GDM1 (cell line): ENCODE data around the gene ILDR1.

ENCODE experiments used
- DNase-seq: peaks from one replicate; lab custom pipeline; 2025; lab: John Stamatoyannopoulos, UW

The ILDR1 gene

DNA sequence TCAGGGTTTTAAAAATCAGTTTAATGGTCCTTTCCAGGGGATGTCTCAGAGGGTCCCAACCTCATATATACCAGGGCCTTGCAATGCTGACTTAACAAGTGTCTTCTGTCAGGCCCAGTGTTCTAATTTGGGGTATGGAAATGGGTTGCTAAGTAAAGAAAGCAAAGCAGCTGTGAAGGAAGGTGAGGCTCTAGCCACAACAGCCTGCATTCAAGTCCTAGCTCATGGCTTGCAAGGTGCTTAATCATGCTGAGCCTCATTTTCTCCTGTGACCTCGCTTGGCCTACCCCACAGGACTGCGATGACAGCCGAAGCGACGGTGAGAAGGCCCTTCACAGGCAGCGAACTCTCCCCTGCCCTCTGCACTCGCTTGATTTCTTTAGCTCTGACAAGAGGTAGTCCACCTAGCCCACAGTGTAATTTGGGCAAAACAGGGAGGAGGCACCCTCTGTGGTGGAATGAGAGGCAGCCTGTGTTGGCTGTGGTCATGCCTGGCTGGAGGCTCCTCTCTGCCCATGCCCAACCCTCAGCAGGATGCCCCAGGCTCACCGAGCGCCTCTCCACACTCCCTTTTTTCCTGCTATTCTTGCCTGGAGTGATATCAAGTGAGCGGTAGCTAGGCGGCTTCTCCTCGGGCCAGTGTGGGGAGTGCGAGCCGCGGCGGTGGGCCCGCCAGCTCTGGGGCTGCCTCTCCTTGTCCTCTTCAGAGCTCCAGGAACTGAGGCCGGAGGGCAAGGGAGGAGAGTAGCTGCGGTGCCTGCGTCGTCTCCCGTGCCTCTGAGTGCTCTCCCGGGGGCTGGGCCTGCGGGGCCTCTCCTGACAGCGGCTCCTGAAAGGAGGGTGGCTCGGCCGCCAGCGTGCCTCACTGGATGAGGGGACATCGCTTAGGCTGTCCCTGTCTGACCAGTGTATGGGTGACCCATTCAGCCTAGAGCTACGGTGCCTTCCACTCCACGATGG is 29.2 kb downstream of the ILDR1 start:
- DNase-seq: peak; percentile 30

DNA sequence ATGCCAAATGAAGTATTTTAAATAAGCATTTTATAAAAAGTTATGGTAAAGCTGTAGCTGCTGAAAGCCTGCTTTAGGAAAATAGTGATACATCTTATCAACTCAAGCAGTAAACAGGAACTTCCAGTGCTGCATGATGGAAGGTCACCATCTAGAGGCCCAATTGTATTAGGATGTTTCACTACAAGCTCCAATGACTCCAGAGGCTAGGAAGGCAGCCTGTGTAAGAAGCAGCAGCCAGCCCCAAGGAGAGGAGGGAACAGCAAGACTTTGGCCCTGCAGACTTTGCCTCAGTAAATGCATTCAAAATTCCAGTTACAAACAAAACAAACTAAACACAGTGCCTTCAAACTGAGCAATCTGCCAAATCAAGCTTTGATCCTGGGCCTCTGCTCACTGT is 32.1 kb downstream of the ILDR1 start:
- no peak for DNase-seq

DNA sequence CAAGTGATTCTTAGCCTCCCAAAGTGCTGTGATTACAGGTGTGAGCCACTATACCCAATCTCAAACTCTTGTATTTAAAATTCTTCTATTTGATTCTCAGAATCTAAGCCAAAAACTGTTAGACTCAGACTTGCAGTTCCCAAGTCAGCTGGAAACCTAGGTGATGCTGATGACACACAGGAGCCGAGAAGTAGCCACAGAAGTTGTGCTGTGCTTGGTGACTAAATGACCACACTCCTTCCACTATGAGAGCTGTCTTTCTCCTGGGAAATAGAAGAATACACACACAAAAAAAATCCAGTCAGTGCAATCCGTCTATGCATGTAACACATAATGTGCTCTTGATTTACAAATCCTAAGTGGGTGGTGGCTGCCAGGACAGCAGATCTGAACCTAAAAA is 33.9 kb downstream of the ILDR1 start:
- DNase-seq: no peak

DNA sequence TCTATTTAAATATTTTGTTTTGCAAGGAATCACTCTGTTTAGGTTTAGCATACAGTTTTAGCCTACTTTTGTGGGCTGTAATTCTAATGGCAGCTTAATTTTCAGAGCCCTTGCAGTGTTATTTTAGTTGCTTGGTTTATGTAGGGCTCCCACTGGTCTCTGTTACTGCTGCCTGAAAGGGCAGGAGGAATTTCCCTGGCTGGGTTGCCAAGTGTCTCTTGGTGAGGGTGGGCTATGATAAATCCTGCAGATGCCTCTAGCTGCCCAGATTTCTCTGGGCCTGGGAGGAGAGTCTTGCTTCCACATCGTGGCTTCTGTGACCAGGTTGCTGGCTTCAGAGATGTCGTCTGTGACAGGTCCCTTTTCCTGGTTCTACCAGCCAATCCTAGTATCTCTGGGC is 36.2 kb downstream of the ILDR1 start:
- no peak for DNase-seq

DNA sequence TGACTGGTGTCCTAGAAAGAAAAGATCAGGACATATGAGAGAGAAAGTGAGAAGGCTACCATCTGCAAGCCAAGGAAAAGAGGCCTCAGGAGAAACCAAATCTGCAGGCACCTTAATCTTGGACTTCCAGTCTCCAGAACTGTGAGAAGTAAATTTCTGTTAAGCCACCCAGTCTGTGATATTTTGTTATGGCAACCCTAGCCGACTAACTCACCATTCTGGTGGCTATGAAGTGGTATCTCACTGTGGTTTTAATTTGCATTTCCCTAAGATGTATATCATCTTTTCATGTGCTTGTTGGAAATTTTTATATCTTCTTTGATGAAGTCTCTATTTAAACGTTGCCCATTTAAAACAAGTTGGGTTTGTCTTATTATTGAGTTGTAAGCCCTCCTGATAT is 40.6 kb downstream of the ILDR1 start:
- DNase-seq: no peak

DNA sequence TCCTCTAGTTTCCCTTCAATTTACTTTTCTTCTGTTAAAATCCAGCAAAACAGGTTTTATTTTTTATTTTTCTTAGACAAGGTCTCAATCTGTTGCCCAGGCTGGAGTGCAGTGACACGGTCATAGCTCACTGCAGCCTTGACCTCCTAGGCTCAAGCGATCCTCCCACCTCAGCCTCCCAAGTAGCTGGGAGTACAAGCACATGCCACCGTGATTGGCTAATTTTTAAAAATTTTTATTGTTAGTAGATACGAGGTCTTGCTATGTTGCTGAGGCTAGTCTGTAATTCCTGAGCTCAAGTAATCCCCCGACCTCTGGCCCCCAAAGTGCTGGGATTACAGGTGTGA is 41.6 kb downstream of the ILDR1 start:
- no peak for DNase-seq

DNA sequence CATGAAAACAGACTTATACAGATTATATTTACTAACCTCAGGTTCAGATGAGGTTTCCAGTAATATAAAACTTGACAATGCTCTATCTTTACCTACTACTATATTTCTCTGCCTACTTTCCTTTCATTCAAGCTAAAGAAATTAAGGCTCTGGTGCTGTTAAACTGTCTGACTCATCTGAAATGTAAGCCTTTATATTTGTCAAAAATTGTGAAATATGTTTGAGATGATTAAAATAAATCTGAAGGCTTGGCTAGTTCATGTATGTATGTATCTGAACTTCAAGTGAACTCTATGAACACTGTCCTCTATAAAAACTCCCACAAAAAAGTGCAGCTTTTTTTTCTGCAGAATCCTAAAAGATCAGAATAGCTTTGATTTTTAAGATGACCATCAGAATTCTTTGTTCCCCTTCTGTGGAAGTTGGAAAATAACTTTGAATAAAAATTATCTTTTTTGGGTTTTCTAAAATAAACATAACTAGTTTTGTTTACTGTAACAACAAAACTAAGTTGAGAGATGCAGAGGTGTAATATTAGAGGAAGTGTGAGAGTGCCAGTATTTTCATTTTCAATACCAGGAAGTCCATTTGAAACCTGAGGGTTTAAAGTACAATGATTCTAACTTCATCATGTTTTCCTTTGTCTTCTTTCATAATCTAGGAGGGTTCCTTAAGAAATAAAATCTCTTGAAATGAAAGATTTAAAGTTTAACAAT is 42.2 kb downstream of the ILDR1 start:
- DNase-seq: no peak

DNA sequence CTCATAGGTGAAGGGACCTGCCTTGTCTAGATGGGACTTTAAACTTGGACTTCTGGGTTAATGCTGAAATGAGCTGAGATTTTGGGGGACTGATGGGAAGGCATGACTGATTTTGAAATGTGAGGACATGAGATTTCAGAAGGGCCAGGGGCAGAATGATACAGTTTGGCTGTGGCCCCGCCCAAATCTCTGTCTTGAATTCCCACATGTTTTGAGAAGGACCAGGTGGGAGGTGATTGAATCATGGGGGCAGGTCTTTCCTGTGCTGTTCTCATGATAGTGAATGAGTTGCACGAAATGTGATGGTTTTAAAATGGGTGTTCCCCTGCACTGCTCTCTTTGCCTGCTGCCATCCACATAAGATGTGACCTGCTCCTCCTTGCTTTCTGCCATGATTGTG is 42.8 kb downstream of the ILDR1 start:
- DNase-seq: no peak

DNA sequence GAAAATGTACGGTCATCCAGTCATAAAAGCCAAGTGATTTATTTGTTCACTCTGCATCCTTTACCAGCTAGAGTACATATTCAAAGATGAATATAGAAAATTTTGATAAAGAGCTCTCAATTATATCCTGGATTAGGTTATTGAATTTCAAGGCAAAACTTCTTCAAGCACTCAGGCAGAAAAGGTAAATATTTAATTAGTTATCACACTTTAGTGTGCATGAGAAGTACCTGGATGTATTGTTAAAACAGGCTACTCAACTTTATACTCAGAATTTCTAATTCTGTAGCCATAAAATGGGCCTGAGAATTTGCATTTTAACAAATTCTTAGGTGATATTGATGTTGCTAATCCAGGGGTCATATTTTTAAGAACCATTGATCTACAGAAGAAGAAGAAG is 45.3 kb downstream of the ILDR1 start:
- DNase-seq: no peak

DNA sequence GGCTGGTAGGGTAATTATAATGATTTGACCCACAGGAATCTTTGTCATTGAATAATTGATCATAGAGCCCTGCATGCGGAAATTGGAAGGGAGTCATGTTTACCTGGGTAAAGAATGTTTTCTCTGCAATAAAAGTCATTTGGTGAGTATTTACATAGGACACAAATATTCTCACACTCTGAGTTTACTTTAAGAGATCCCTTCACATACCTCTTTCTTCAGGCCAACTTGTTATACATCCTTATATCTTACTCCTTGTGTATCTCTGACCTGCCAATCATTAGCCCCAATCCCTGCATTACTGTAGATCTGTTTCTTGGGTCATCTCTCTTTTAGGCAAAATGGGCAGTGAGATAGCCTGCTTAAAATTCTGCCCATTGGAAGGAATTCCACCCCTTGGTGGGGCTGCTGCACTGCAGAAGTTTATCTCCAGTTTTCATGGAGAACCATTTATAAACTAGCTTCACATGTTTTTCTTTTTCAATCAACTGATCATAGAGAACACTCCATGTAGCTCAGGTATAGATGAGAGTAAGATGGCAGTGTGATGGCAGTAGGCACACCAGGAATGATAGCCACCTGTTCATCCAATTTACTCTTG is 46.2 kb downstream of the ILDR1 start:
- DNase-seq: no peak

DNA sequence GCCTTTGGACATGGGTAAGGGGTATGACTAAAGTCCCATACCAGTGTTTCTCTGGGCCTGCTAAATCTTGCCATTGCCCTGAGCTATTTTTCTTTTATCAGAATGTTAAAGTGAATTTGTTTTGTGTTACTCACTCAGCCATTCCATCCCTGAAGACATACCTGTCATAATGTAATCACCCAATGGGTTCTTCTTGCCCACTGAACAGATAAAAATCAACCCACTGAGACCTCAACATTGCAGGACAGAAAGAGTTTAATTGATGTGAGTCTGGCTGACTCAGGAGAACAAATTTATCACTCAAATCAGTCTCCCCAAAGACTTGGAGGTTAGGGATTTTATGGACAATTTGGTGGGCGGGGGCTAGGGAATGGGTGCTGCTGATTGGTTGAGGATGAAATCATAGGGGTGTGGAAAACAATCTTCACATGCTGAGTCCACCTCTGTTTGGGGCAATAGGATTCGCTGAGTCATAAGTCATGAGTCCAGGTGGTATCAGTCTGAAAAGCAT is 47.4 kb downstream of the ILDR1 start:
- no peak for DNase-seq

DNA sequence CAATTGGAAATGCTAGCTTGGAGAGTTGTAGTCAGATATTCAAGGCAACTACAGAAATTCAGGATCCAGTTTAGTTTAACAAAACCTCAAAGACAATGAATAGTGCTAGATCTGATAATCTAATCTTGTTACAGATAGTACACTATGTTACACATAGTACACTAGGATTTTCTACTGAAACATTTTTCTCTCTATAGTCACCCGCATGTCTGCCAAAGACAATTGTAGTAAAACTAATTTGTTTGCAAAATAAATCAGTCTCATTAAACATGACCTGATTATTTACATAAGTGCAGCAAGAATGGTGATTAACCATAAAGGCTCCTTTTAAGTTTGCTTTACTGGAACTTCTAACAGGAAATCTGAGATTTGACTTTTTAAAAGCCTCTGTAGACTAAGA is 52.0 kb downstream of the ILDR1 start:
- DNase-seq: no peak

DNA sequence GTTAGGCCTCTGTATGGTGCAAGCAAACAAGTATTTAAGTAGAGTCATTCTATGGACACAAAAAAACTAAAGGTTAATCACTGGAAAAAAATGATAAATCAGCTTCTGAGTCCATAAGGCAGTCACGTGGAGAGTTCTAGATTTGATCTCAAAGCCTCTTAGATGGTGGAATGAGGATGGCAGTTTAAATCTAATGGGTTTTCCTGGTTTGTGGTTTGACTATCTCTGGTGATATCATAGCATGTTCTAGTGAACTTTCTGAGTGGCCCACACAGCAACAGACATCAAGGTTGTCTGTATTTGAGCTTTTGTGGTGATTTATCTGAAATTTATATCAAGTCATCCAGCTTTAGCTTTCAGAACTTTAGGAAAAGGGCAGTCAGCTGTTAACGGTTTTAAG is 52.4 kb downstream of the ILDR1 start:
- DNase-seq: no peak

DNA sequence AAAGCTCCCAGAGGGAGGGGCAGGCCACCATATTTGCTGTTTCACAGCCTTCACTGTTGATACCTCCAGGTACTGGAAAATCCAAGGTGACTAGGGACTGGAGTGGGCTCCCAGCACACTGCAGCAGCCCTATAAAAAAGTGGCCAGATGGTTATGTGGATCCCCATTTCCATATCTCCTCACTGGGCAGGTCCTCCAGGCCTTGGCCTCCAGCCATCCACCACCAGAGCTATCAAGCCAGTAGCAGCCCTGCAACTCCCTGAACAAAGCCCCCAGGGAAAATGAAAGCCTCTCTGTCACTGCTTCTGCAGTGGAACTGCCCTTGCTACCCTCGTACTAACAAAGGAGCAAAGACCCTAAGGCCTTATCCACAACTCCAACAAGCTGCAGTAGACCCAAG is 58.4 kb downstream of the ILDR1 start:
- no peak for DNase-seq

DNA sequence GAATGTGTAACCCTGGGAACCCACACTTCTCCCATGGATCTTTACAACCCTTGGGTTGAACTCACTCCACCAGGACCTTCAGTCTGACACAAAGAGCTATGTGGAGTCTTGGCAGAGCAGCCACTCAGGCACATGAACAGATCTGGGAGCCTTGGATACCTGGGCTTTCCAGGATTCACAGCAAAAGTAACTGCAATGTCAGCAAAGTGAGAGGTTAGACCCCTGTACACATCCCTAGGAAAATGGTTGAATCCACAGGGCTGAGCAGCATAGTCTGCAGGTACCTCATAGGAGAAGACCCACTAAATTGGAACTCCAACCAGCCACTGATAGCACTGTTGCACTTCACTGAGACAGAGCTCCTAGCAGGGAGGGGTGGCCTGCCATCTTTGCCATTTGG is 59.6 kb downstream of the ILDR1 start:
- DNase-seq: no peak

DNA sequence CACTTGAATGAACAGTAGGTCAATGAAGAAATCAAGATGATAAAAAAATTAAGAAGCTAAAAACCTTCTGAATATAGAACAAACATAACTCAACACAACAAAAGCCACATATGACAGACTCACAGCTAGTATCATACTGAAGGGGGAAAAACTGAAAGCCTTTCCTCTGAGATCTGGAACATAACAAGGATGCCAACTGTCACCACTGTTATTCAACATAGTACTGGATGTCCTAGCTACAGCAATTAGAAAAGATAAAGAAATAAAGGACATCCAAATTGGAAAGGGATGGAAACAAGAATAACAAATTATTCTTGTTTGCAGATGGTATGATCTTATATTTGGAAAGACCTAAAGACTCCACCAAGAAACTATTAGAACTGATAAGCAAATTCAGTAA is 60.8 kb downstream of the ILDR1 start:
- DNase-seq: no peak

DNA sequence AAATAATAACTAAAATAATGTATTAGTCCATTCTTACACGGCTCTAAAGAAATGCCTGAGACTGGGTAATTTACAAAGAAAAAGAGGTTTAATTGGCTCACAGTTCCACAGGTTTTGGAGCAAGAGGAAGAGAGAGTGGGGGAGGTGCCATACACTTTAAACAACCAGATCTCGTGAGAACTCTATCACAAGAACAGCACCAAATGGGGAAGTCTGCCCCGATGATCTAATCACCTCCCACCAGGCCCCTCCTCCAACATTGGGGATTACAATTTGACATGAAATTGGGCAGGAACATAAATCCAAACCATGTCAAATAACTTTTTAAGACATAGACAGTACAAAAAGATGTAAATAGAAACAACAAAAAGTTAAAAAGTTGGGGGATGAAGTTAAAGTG is 63.2 kb downstream of the ILDR1 start:
- DNase-seq: no peak

DNA sequence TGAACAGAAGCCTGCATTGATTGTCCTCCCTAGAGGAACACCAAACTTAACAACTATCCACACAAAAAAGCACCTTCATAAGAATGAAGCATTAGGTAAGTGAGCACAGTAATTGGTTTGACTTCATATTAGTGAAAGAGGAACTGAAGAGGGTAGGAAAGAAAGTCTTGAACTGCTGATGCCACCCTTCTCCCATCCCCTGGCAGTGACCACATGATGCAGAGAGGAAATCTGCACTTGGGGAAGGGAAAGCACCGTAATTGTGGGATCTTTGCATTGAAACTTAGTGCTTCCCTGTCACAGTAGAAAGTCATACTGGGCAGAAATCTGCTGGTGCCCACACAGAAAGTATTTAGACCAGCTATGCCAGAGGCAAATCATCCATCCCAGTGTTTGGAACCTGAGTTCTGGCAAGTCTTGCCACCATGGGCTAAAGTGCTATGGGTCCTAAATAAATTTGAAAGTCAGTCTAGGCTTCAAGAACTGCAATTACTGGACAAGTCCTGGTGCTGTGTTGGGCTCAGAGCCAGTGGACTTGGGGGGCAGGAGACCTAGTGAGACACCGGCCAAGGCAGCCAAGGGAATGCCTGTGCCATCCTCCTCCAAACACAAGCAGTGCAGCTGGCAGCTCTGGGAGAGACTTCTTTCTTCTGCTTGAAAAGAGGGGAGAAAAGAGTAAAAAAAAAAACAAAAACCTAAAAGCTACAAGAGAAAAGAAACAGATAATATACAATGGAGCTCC is 64.2 kb downstream of the ILDR1 start:
- peak; percentile 22 for DNase-seq

DNA sequence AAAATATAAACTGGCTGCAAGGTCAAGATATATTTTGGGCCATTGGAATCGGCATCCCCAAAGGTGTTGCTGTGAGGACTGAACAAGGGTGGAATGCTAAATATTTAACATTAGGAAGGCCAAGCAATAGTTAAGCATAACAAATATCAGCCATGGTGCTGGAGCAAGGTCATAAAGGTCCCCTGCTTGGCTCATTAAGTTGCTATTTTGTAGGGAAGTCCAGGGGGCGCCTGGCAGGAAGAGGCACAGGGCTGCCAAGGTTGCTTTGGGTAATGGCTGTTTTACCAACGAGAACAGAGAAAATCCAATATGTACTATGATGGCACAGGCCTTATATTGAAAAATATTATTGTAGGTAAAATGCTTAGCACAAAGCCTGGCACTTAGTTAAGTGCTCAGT is 65.7 kb downstream of the ILDR1 start:
- DNase-seq: no peak

DNA sequence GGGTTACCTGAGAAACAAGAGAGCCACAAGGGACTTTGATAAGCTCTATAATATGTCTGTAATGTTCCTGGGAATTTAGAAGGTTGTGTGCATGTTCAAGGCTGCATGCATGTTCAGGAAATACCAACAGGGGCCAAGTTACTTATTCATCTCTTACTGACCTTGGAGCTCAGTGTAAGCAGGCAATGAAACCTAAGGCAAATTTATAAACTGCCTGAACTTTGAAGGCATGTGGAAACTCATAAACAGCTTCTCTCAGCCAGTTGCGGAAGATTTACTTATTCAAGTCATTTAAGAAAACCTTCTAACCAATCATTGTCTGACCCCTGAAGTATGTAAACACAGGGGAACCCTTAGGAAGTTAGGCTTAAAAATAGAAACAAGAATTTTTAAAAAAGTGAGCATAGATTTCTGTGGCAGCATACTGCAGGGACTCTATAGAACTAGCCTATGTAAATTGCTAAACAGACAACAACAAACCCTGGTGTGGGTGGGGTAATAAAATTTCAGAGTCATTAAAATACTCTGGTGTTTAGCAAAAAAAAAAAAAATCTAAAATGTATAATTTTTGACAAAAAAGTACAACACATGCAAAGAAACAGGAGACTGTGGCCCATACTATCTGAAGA is 70.6 kb downstream of the ILDR1 start:
- DNase-seq: no peak

DNA sequence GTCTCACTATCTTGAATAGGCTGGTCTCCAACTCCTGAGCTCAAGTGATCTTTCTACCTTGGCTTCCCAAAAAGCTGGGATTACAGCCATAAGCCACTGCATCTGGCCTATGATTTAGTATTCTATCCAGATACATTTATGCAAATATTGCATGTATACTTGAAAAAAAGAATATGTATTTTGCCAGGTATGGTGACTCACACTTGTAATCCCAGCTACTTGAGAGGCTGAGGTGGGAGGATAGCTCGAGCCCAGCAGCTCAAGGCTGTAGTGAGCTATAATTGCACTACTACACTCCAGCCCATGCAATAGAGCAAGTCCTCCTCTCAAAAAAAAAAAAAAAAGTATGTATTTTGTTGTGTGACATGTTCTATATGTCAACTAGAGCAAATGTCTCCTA is 73.4 kb downstream of the ILDR1 start:
- DNase-seq: no peak

DNA sequence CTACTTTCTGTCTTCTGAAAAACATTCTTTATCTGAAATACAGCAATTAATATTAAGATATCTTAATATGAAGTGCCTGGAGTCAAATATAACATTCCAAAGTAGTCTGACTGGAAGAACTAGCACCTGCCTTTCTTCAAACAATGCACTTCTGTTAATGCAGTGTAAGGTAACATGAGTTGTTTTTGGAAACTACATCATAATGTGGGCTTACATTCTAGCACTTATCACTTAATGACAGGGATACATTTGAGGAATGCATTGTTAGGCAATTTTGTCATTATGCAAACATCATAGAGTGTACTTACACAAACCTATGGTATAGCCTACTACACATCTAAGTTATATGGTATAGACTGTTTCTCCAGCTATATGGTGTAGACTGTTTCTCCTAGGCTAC is 78.6 kb downstream of the ILDR1 start:
- DNase-seq: no peak
